Gastroesophageal sphincter (tissue), 3 donors: Measurements from ENCODE around the gene MAP7.

Experiments used
- EP300 ChIP-seq: sonication (generic); formaldehyde crosslinking; IDR thresholded peaks from one replicate; pipeline ENCODE4 v1.6.1; 2017; ENCODE audit warnings: antibody characterized with exemption, mild to moderate bottlenecking
- POLR2A ChIP-seq, 2 donors: fragments of 450-650 bp; IDR thresholded peaks; one replicate each; pipeline ENCODE4 v1.6.1; 2017; ENCODE audit warnings: antibody characterized with exemption in 2 of 2, mild to moderate bottlenecking in 2 of 2, moderate library complexity in 1 of 2
- POLR2AphosphoS5 ChIP-seq: sonication (generic); formaldehyde crosslinking; IDR thresholded peaks from one replicate; pipeline ENCODE4 v1.6.1; 2017; ENCODE audit warnings: antibody characterized with exemption
- TF ChIP-seq, protein P1 (sequence below), 4 experiments: fragments of 200-600 bp in 2 of 4; fragments of 450-650 bp in 2 of 4; sonication (generic) in 1 of 4; IDR thresholded peaks; one replicate each; pipeline ENCODE4 v1.5.1; 2017 to 2019; ENCODE audit warnings: antibody characterized with exemption in 4 of 4, mild to moderate bottlenecking in 2 of 4, moderate library complexity in 2 of 4

DNA sequence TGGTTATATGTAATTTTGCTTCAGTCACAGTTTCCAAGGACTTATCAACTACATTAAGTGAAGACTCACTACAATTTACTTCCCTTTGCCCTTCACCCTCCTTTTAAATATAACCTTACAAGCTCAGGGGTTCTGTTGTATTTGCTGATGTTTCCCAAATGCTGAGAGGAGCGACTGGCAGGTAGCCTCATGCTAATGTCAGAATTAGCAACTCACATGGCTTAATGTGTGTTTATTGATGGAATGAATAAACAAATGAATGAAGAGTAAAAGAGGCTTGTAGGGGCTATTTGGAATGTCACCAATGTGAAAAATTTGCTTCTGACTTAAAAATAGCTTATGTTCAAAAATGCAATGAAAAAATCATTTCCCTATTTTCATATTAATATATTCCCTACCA, 41.4 kb upstream of the MAP7 start:
- TF ChIP-seq, protein P1, sequence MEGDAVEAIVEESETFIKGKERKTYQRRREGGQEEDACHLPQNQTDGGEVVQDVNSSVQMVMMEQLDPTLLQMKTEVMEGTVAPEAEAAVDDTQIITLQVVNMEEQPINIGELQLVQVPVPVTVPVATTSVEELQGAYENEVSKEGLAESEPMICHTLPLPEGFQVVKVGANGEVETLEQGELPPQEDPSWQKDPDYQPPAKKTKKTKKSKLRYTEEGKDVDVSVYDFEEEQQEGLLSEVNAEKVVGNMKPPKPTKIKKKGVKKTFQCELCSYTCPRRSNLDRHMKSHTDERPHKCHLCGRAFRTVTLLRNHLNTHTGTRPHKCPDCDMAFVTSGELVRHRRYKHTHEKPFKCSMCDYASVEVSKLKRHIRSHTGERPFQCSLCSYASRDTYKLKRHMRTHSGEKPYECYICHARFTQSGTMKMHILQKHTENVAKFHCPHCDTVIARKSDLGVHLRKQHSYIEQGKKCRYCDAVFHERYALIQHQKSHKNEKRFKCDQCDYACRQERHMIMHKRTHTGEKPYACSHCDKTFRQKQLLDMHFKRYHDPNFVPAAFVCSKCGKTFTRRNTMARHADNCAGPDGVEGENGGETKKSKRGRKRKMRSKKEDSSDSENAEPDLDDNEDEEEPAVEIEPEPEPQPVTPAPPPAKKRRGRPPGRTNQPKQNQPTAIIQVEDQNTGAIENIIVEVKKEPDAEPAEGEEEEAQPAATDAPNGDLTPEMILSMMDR (IDR thresholded peaks at IDR 0.05) = no peak
- TF ChIP-seq POLR2A (IDR thresholded peaks at IDR 0.05) (no peak), POLR2AphosphoS5 (no peak), EP300 (no peak)
